Activated CD8-positive, alpha-beta T cell treated with anti-CD3 and anti-CD28 coated beads for 36 hours (primary cell): Measurements from ENCODE around the gene CDH2. TPM values are rescaled to one million over a fixed set of nuclear protein-coding genes. Genes with fewer than 3 reads are reported as not detected.

Source experiments
- ATAC-seq: fragments of 200-7000 bp; cut with Tn5 transposase; one replicate; pipeline ENCODE4 v1.10.0; 2021; ENCODE audit warnings: mild to moderate bottlenecking, moderate library complexity
- CTCF ChIA-PET: fragments of 350-600 bp; sonication (Branson Sonifier 250); formaldehyde crosslinking; loops from one replicate; lab custom pipeline; 2021; ENCODE audit warnings: antibody characterized with exemption; lab: Charles Lee
- POLR2A ChIA-PET: fragments of 350-600 bp; sonication (Branson Sonifier 250); formaldehyde crosslinking; loops from one replicate; lab custom pipeline; 2021; ENCODE audit warnings: antibody characterized with exemption; lab: Charles Lee
- DNase-seq: peaks from one replicate; pipeline ENCODE4 v3.0.0-alpha.2; 2020
- H3K27ac Mint-ChIP-seq: one replicate; pipeline ENCODE4 v1.8.0; 2021; ENCODE audit warnings: mild to moderate bottlenecking, mixed read lengths
- H3K27me3 Mint-ChIP-seq: one replicate; pipeline ENCODE4 v1.8.0; 2021; ENCODE audit warnings: mixed read lengths
- H3K36me3 Mint-ChIP-seq: one replicate; pipeline ENCODE4 v1.8.0; 2021; ENCODE audit warnings: low read depth, mixed read lengths
- H3K4me1 Mint-ChIP-seq: one replicate; pipeline ENCODE4 v1.8.0; 2021; ENCODE audit warnings: low read depth, mixed read lengths
- H3K4me3 Mint-ChIP-seq: one replicate; pipeline ENCODE4 v1.8.0; 2021; ENCODE audit warnings: mild to moderate bottlenecking, moderate library complexity, mixed read lengths
- H3K9me3 Mint-ChIP-seq: one replicate; pipeline ENCODE4 v1.8.0; 2021; ENCODE audit warnings: mixed read lengths
- CTCF ChIP-seq: fragments of 200-600 bp; IDR thresholded peaks from one replicate; pipeline ENCODE4 v1.8.0; 2022; ENCODE audit warnings: antibody characterized with exemption, mild to moderate bottlenecking
- intact Hi-C: fragments of 100-400 bp; cut with micrococcal nuclease; formaldehyde crosslinking; loops from one replicate; pipeline ENCODE4 v1.10.0; 2022
- total RNA-seq, 2 experiments: library from RNA; stranded (reverse); gene quantifications; one replicate each; pipeline ENCODE4 v1.2.3, GENCODE V29; 2021

CDH2 gene
- total RNA-seq, 2 experiments from 2014 or later, result 0.18 TPM; not detected in 1

- no peaks in the 10 kb centered on the region for H3K36me3 Mint-ChIP-seq
- intact Hi-C loops, result no loop called here
- no peaks in the 10 kb centered on the region for H3K4me1 Mint-ChIP-seq
- H3K27me3 Mint-ChIP-seq, result no peaks in the 10 kb centered on the region
- DNase-seq (no peak), ATAC-seq (no peak)
- peaks cover 11% of the 10 kb centered on the region for H3K9me3 Mint-ChIP-seq
- POLR2A ChIA-PET, result no interaction called here
- no peak overlapping the region for H3K4me3 Mint-ChIP-seq
- no peak overlapping the region for H3K27ac Mint-ChIP-seq
- no peak for TF ChIP-seq CTCF
- CTCF ChIA-PET, result no interaction called here
These were observed 111.1 kb downstream of the CDH2 start for GRCh38 chr18:28065793-28066186.

- CTCF ChIA-PET, result interaction anchor here (1.3 kb wide), 1 partner anchor 16 kb away, joined by 3 read pairs; no protein-coding TSS in a partner anchor
- DNase-seq (no peak), ATAC-seq (no peak)
- TF ChIP-seq CTCF, result no peak
- H3K27ac Mint-ChIP-seq, result no peak overlapping the region
- no peaks in the 10 kb centered on the region for H3K27me3 Mint-ChIP-seq
- intact Hi-C loops, result no loop called here
- H3K4me1 Mint-ChIP-seq, result no peaks in the 10 kb centered on the region
- no peaks in the 10 kb centered on the region for H3K36me3 Mint-ChIP-seq
- H3K4me3 Mint-ChIP-seq, result no peak overlapping the region
- POLR2A ChIA-PET, result no interaction called here
- H3K9me3 Mint-ChIP-seq, result peaks cover 11% of the 10 kb centered on the region
These were observed 111.7 kb downstream of the CDH2 start for GRCh38 chr18:28065031-28065792.

DNA sequence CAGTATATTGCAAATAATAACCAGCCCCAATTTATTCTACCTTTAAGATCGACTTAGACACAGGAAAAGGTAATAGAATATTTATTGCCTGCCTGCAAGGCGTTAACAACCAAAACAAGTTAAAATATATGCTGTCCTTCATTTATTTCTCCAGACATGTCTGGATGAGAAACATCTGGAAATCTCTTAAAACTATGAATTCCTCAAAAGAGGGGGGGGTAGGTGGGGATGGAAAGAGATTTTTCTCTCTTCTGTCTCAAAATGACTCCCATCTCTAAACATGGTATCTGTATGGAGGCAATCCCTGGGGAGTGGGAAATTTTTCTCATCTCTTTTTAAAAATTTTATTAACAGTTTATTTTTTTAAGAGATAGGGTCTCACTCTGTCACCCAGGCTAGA lies 113.0 kb downstream of the CDH2 start:
- peaks cover 11% of the 10 kb centered on the region for H3K9me3 Mint-ChIP-seq
- ChIA-PET POLR2A (no interaction called here), CTCF (no interaction called here)
- H3K4me3 Mint-ChIP-seq, result no peak overlapping the region
- no peaks in the 10 kb centered on the region for H3K36me3 Mint-ChIP-seq
- intact Hi-C loops, result no loop called here
- no peaks in the 10 kb centered on the region for H3K27me3 Mint-ChIP-seq
- DNase-seq (no peak), ATAC-seq (no peak)
- no peaks in the 10 kb centered on the region for H3K4me1 Mint-ChIP-seq
- H3K27ac Mint-ChIP-seq, result no peak overlapping the region
- no peak for TF ChIP-seq CTCF

GRCh38 chr18:28063271-28063761 lies 113.6 kb downstream of the CDH2 start:
- CTCF ChIA-PET, result no interaction called here
- no peaks in the 10 kb centered on the region for H3K36me3 Mint-ChIP-seq
- no peaks in the 10 kb centered on the region for H3K27me3 Mint-ChIP-seq
- intact Hi-C loops, result no loop called here
- ATAC-seq (no peak), DNase-seq (no peak)
- no peak overlapping the region for H3K27ac Mint-ChIP-seq
- POLR2A ChIA-PET, result no interaction called here
- H3K9me3 Mint-ChIP-seq, result peaks cover 11% of the 10 kb centered on the region
- no peak overlapping the region for H3K4me3 Mint-ChIP-seq
- no peak for TF ChIP-seq CTCF
- no peaks in the 10 kb centered on the region for H3K4me1 Mint-ChIP-seq

- DNase-seq (no peak), ATAC-seq (no peak)
- no peak for TF ChIP-seq CTCF
- CTCF ChIA-PET, result no interaction called here
- POLR2A ChIA-PET, result no interaction called here
- H3K4me1 Mint-ChIP-seq, result no peaks in the 10 kb centered on the region
- H3K36me3 Mint-ChIP-seq, result no peaks in the 10 kb centered on the region
- intact Hi-C loops, result no loop called here
- H3K4me3 Mint-ChIP-seq, result no peak overlapping the region
- no peaks in the 10 kb centered on the region for H3K27me3 Mint-ChIP-seq
- no peak overlapping the region for H3K27ac Mint-ChIP-seq
- H3K9me3 Mint-ChIP-seq, result peaks cover 11% of the 10 kb centered on the region
These were observed 114.5 kb downstream of the CDH2 start for GRCh38 chr18:28062443-28062842.
